Esophagus squamous epithelium (tissue), 5 donors: ENCODE data around the gene PHEX. TPM values are rescaled to one million over a fixed set of nuclear protein-coding genes. Genes with fewer than 3 reads are reported as not detected.
"Not testable (repeated sequence)": the region's sequence is repeated elsewhere in the genome, so short reads cannot be mapped to it uniquely, and the experiment has no call there.

ENCODE experiments used
- DNase-seq: peaks from one replicate; lab custom pipeline; 2025; lab: John Stamatoyannopoulos, UW
- H3K27ac ChIP-seq, 4 donors: fragments of 200-600 bp; sonication (generic); one replicate each; pipeline ENCODE4 v1.5.1; 2016 to 2019; ENCODE audit warnings: mild to moderate bottlenecking in 1 of 4
- H3K27me3 ChIP-seq, 4 donors: fragments of 200-600 bp; sonication (generic); 1 replicate in 3 of 4; 2 replicates in 1 of 4; pipeline versions ENCODE4 v1.5.1 to v1.6.0; 2017 to 2021; ENCODE audit warnings: antibody characterized with exemption in 1 of 4
- H3K36me3 ChIP-seq, 3 donors: fragments of 200-600 bp; sonication (generic); one replicate each; pipeline ENCODE4 v1.5.1; 2016 to 2019
- H3K4me1 ChIP-seq, 3 donors: fragments of 200-600 bp; sonication (generic); one replicate each; pipeline ENCODE4 v1.5.1; 2017 to 2019
- H3K4me3 ChIP-seq, 4 donors: fragments of 200-600 bp; sonication (generic); 1 replicate in 3 of 4; 2 replicates in 1 of 4; pipeline ENCODE4 v1.5.1; 2016 to 2019; ENCODE audit warnings: mild to moderate bottlenecking in 2 of 4, moderate library complexity in 1 of 4
- H3K9me3 ChIP-seq, 3 donors: fragments of 200-600 bp; sonication (generic); one replicate each; pipeline ENCODE4 v1.5.1; 2016 to 2019
- POLR2A ChIP-seq, 4 donors: fragments of 450-650 bp; IDR thresholded peaks; one replicate each; pipeline ENCODE4 v1.6.1; 2017; ENCODE audit warnings: antibody characterized with exemption in 4 of 4, mild to moderate bottlenecking in 4 of 4, moderate library complexity in 3 of 4
- WGBS, 2 donors: methylation state at CpG; one replicate each; pipeline ENCODE4 v1.1.5; 2018; 5-methylcytosine and 5-hydroxymethylcytosine counted together
- intact Hi-C: fragments of 100-400 bp; cut with DNase I; formaldehyde crosslinking; loops from one replicate; pipeline ENCODE4 v1.15.0; 2022
- total RNA-seq, 4 donors: library from RNA; depleted of rRNA; stranded (reverse); fragments of >200 nt; gene quantifications; one replicate each; pipeline ENCODE4 v1.1.0, GENCODE V29; 2016
- TF ChIP-seq, protein P1 (sequence below), 6 experiments: fragments of 450-650 bp in 4 of 6; fragments of 200-600 bp in 2 of 6; sonication (generic) in 2 of 6; IDR thresholded peaks; one replicate each; pipeline ENCODE4 v1.5.1; 2016 to 2019; ENCODE audit warnings: antibody characterized with exemption in 6 of 6, mild to moderate bottlenecking in 4 of 6, moderate library complexity in 4 of 6
- donor health status: DM: yes; HTN: yes; CAD: no.

Gene PHEX
- total RNA-seq, 4 donors from 2014 or later: 0.04 to 0.73 (median 0.31) TPM

DNA sequence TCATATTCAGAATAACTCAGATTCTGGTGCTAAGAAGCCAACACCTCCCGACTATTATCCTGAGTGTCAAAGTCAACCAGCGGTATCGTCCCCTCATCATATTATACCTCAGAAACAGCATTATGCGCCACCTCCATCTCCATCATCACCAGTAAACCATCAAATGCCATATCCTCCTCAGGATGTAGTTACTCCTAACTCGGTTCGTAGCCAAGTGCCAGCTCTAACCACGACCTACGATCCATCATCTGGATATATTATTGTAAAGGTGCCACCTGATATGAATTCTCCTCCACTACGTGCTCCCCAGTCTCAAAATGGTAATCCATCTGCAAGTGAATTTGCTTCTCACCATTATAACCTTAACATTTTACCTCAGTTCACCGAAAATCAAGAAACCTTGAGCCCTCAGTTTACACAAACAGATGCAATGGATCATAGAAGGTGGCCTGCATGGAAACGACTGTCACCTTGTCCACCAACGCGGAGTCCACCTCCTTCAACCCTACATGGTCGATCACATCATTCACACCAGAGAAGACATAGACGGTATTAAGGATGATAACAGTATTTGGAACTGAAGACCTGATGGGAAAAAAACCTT is 241.7 kb downstream of the PHEX start:
- Histone ChIP-seq H3K4me1 (no peaks in the 10 kb centered on the region), H3K9me3 (no peaks in the 10 kb centered on the region), H3K27me3 (no peaks in the 10 kb centered on the region), H3K27ac (no peak overlapping the region), H3K36me3 (no peaks in the 10 kb centered on the region), H3K4me3 (no peak overlapping the region)
- 82 to 93% methylated on average over 15 of the region's 15 CpGs for WGBS, 2 donors
- TF ChIP-seq POLR2A (IDR thresholded peaks at IDR 0.05): no peak
- TF ChIP-seq, protein P1, sequence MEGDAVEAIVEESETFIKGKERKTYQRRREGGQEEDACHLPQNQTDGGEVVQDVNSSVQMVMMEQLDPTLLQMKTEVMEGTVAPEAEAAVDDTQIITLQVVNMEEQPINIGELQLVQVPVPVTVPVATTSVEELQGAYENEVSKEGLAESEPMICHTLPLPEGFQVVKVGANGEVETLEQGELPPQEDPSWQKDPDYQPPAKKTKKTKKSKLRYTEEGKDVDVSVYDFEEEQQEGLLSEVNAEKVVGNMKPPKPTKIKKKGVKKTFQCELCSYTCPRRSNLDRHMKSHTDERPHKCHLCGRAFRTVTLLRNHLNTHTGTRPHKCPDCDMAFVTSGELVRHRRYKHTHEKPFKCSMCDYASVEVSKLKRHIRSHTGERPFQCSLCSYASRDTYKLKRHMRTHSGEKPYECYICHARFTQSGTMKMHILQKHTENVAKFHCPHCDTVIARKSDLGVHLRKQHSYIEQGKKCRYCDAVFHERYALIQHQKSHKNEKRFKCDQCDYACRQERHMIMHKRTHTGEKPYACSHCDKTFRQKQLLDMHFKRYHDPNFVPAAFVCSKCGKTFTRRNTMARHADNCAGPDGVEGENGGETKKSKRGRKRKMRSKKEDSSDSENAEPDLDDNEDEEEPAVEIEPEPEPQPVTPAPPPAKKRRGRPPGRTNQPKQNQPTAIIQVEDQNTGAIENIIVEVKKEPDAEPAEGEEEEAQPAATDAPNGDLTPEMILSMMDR (IDR thresholded peaks at IDR 0.05): no peak
- DNase-seq: no peak
- intact Hi-C loops: no loop called here

- Histone ChIP-seq H3K9me3 (no peaks in the 10 kb centered on the region), H3K4me1 (no peaks in the 10 kb centered on the region), H3K36me3 (no peaks in the 10 kb centered on the region), H3K27ac (no peak overlapping the region), H3K27me3 (no peaks in the 10 kb centered on the region), H3K4me3 (no peak overlapping the region)
- WGBS, 2 donors: 77% methylated on average over 4 of the region's 6 CpGs; no CpG with 5 or more reads in 1 of the 2 donors
- no peak for DNase-seq
- intact Hi-C loops: no loop called here
- TF ChIP-seq, protein P1 (IDR thresholded peaks at IDR 0.05): no peak
- TF ChIP-seq POLR2A (IDR thresholded peaks at IDR 0.05): no peak
Observed at GRCh38 chrX:22276781-22277180, 244.7 kb downstream of the PHEX start.

DNA sequence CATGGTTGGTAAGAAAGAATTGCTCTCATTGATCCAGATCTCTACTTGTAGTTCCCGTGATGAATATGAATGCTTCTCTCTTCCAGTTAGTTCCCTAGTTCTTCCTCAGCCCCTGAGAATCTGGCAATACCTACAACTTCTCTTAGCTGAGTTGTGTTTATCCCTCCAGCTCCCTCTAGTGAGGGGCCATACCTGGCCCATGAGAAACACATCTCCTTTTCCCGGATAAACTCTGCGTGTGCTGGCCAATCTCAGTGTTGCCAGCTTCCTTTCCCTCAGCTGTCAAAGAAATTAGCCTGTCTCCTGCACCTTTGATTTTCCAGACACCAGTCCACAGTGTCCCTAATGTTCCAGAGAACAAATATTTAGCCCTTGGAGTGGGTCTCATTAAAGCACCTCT is 246.2 kb downstream of the PHEX start:
- TF ChIP-seq, protein P1 (IDR thresholded peaks at IDR 0.05): no peak
- no peaks in the 10 kb centered on the region for H3K4me1 ChIP-seq
- no peak for DNase-seq
- H3K4me3 ChIP-seq: no peak overlapping the region
- H3K27me3 ChIP-seq: no peaks in the 10 kb centered on the region
- 34 to 37% methylated on average over 3 of the region's 3 CpGs for WGBS, 2 donors
- H3K36me3 ChIP-seq: no peaks in the 10 kb centered on the region
- intact Hi-C loops: no loop called here
- no peaks in the 10 kb centered on the region for H3K9me3 ChIP-seq
- no peak overlapping the region for H3K27ac ChIP-seq

- H3K4me1 ChIP-seq, H3K27ac ChIP-seq, intact Hi-C loops, H3K27me3 ChIP-seq, H3K9me3 ChIP-seq, DNase-seq, H3K36me3 ChIP-seq, H3K4me3 ChIP-seq: not testable (repeated sequence)
- WGBS, 2 donors: 77% methylated on average over 3 of the region's 3 CpGs; no CpG with 5 or more reads in 1 of the 2 donors
Observed at GRCh38 chrX:22289209-22289608, 257.1 kb downstream of the PHEX start.

DNA sequence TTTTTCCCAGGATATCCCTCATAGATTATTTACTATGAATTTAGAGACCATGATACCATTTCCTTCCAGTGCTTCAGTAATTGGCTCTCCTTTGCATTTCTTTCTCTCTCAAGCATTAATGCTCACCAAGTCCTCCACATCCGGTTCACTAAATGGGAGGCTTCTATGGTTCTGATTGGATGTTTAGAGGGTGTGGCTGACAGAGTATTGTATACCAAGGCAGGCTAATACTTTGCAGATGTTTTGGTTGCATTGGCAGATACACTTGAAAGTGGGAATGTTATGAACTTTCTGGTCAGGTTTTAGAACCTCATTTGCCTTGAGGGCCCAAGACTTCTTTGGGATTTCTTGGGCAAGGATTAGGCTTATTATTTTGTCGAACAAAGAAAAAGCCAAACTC is 264.7 kb downstream of the PHEX start:
- Histone ChIP-seq H3K27ac (no peak overlapping the region), H3K36me3 (no peaks in the 10 kb centered on the region), H3K4me1 (peaks cover 0 to 2% (median 0%) of the 10 kb centered on the region in 3 donors), H3K9me3 (no peaks in the 10 kb centered on the region), H3K27me3 (no peaks in the 10 kb centered on the region), H3K4me3 (no peak overlapping the region)
- intact Hi-C loops: no loop called here
- 55 to 63% methylated on average over 2 of the region's 2 CpGs for WGBS, 2 donors
- no peak for TF ChIP-seq POLR2A (IDR thresholded peaks at IDR 0.05)
- TF ChIP-seq, protein P1 (IDR thresholded peaks at IDR 0.05): no peak
- DNase-seq: no peak

DNA sequence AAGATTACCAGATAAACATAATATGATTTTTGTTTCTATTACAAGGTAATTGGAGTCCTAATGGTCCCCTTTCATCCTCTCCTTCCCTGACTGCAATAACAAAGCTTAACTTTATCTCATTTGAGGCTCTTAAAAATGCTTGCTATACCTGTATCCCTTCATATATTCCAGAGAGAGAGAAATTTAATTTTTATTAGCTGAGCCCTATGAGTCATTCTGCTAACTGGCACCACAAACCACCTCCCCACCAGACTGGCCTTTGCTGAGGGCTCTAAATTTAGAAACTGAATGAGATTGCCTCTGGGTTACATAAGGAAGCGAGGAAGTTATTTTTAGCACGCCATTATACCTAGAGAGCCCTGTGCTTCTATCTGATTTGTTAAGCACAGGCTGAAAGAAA is 268.0 kb downstream of the PHEX start:
- Histone ChIP-seq H3K9me3 (no peaks in the 10 kb centered on the region), H3K4me1 (peaks cover 0 to 2% (median 0%) of the 10 kb centered on the region in 3 donors), H3K27ac (no peak overlapping the region), H3K27me3 (no peaks in the 10 kb centered on the region), H3K36me3 (no peaks in the 10 kb centered on the region), H3K4me3 (no peak overlapping the region)
- WGBS, 2 donors: 0 to 22% methylated on average over 2 of the region's 2 CpGs
- intact Hi-C loops: no loop called here
- TF ChIP-seq, protein P1 (IDR thresholded peaks at IDR 0.05): no peak
- no peak for TF ChIP-seq POLR2A (IDR thresholded peaks at IDR 0.05)
- no peak for DNase-seq
